CD4-positive, alpha-beta T cell (primary cell): Measurements from ENCODE around the gene TACC3. TPM values are rescaled to one million over a fixed set of nuclear protein-coding genes. Genes with fewer than 3 reads are reported as not detected.

Source experiments
- ATAC-seq: fragments of 200-7000 bp; cut with Tn5 transposase; one replicate; pipeline ENCODE4 v1.10.0; 2022; ENCODE audit warnings: mild to moderate bottlenecking; ENCODE audit not compliant: poor library complexity
- CTCF ChIA-PET: fragments of 350-600 bp; sonication (Branson Sonifier 250); formaldehyde crosslinking; loops from one replicate; lab custom pipeline; 2021; ENCODE audit warnings: antibody characterized with exemption, inconsistent platforms; lab: Charles Lee
- POLR2A ChIA-PET: fragments of 350-600 bp; sonication (Branson Sonifier 250); formaldehyde crosslinking; loops from one replicate; lab custom pipeline; 2021; ENCODE audit warnings: antibody characterized with exemption, inconsistent platforms; lab: Charles Lee
- DNase-seq, 14 experiments: peaks; one replicate each; pipeline ENCODE4 v3.0.0-alpha.2; 2013 to 2020; ENCODE audit warnings: mixed read lengths in 2 of 14
- H3K27ac ChIP-seq, 2 donors: one replicate each; pipeline versions ENCODE4 v1.5.1 to v1.7.0; 2013; ENCODE audit warnings: low read length in 2 of 2, low read depth in 1 of 2, mild to moderate bottlenecking in 1 of 2
- H3K27me3 ChIP-seq, 2 experiments: 1 replicate in 1 of 2; 2 replicates in 1 of 2; pipeline versions ENCODE4 v1.6.1 to v1.7.0; 2013; ENCODE audit warnings: low read length in 2 of 2, control low read depth in 1 of 2, mild to moderate bottlenecking in 1 of 2, moderate library complexity in 1 of 2; ENCODE audit not compliant: insufficient read depth in 2 of 2, control insufficient read depth in 1 of 2
- H3K36me3 ChIP-seq: one replicate; pipeline ENCODE4 v1.6.1; 2013; ENCODE audit warnings: low read length, control low read depth; ENCODE audit not compliant: insufficient read depth
- H3K4me1 ChIP-seq: one replicate; pipeline ENCODE4 v1.6.1; 2013; ENCODE audit warnings: low read length, control low read depth; ENCODE audit not compliant: insufficient read depth
- H3K4me3 ChIP-seq: one replicate; pipeline ENCODE4 v1.5.1; 2013; ENCODE audit warnings: mild to moderate bottlenecking, low read length, moderate library complexity
- H3K9me3 ChIP-seq, 2 experiments: 1 replicate in 1 of 2; 2 replicates in 1 of 2; pipeline versions ENCODE4 v1.6.1 to v1.7.0; 2013; ENCODE audit warnings: low read length in 2 of 2, mild to moderate bottlenecking in 2 of 2, control low read depth in 1 of 2, moderate library complexity in 1 of 2; ENCODE audit not compliant: control insufficient read depth in 1 of 2, insufficient read depth in 1 of 2
- H3K27ac Mint-ChIP-seq: one replicate; pipeline ENCODE4 v1.8.0; 2020; ENCODE audit warnings: mixed read lengths
- H3K27me3 Mint-ChIP-seq: one replicate; pipeline ENCODE4 v1.8.0; 2021; ENCODE audit warnings: mixed read lengths
- H3K36me3 Mint-ChIP-seq: one replicate; pipeline ENCODE4 v1.8.0; 2021; ENCODE audit warnings: low read depth, mixed read lengths
- H3K4me1 Mint-ChIP-seq: one replicate; pipeline ENCODE4 v1.8.0; 2021; ENCODE audit warnings: low read depth, mixed read lengths
- H3K4me3 Mint-ChIP-seq: one replicate; pipeline ENCODE4 v1.8.0; 2020; ENCODE audit warnings: mild to moderate bottlenecking, mixed read lengths
- H3K9me3 Mint-ChIP-seq: one replicate; pipeline ENCODE4 v1.8.0; 2020; ENCODE audit warnings: mixed read lengths
- CTCF ChIP-seq: fragments of 200-600 bp; IDR thresholded peaks from one replicate; pipeline ENCODE4 v1.8.0; 2022; ENCODE audit warnings: antibody characterized with exemption, mild to moderate bottlenecking
- intact Hi-C, 2 experiments: fragments of 100-400 bp; cut with DNase I in 1 of 2; cut with micrococcal nuclease in 1 of 2; formaldehyde crosslinking; loops; one replicate each; pipeline versions ENCODE4 v1.15.1 to v1.9.0; 2023 to 2025; cut with DNase I, micrococcal nuclease
- total RNA-seq, 174 experiments: library from RNA in 2 of 174; stranded (reverse) in 2 of 174; gene quantifications; one replicate each; pipeline ENCODE4 v1.2.3 and lab custom pipeline; 2021 to 2026

TACC3 gene
- total RNA-seq, 2 experiments from 2014 or later: 123 TPM

- H3K27ac ChIP-seq: no peak overlapping the region
- ChIA-PET CTCF (interaction anchor here (2.3 kb wide), 1 partner anchor 10 kb away, joined by 8 read pairs; no protein-coding TSS in a partner anchor), POLR2A (interaction anchor here (0.9 to 1.9 kb wide), 2 partner anchors 11 to 20 kb away, joined by 3 to 6 read pairs; no protein-coding TSS in a partner anchor)
- ATAC-seq: no peak
- intact Hi-C loops: no loop called here
- H3K4me3 ChIP-seq: no peak overlapping the region
- peaks cover 41% of the 10 kb centered on the region for H3K4me1 Mint-ChIP-seq
- H3K9me3 Mint-ChIP-seq: no peaks in the 10 kb centered on the region
- H3K9me3 ChIP-seq: no peaks in the 10 kb centered on the region
- no peak for TF ChIP-seq CTCF
- peaks cover 73% of the 10 kb centered on the region for H3K36me3 ChIP-seq
- H3K36me3 Mint-ChIP-seq: peaks cover 82% of the 10 kb centered on the region
- DNase-seq: no peak
- no peaks in the 10 kb centered on the region for H3K4me1 ChIP-seq
- H3K4me3 Mint-ChIP-seq: no peak overlapping the region
- no peaks in the 10 kb centered on the region for H3K27me3 Mint-ChIP-seq
- H3K27ac Mint-ChIP-seq: no peak overlapping the region
- H3K27me3 ChIP-seq: no peaks in the 10 kb centered on the region
These were observed 17.5 kb upstream of the TACC3 start for GRCh38 chr4:1703867-1704266.

GRCh38 chr4:1705732-1706131 lies 15.6 kb upstream of the TACC3 start:
- peaks cover 15% of the 10 kb centered on the region for H3K4me1 ChIP-seq
- Mint-ChIP-seq H3K27ac (no peak overlapping the region), H3K27me3 (no peaks in the 10 kb centered on the region), H3K36me3 (peaks cover 76% of the 10 kb centered on the region), H3K4me3 (no peak overlapping the region), H3K4me1 (peaks cover 50% of the 10 kb centered on the region), H3K9me3 (no peaks in the 10 kb centered on the region)
- POLR2A ChIA-PET: interaction anchor here (7.8 kb wide), 1 partner anchor 17 kb away, joined by 205 read pairs; the partner anchor contains the start of genes TACC3 and TMEM129
- H3K9me3 ChIP-seq: no peaks in the 10 kb centered on the region
- intact Hi-C loops: no loop called here
- TF ChIP-seq CTCF: no peak
- no peak overlapping the region for H3K4me3 ChIP-seq
- CTCF ChIA-PET: interaction anchor here (0.8 kb wide), 1 partner anchor 12 kb away, joined by 3 read pairs; no protein-coding TSS in a partner anchor
- peaks cover 59% of the 10 kb centered on the region for H3K36me3 ChIP-seq
- H3K27ac ChIP-seq: no peak overlapping the region
- H3K27me3 ChIP-seq: no peaks in the 10 kb centered on the region
- DNase-seq (no peak), ATAC-seq (no peak)

- intact Hi-C loops: no loop called here
- no peak overlapping the region for H3K4me3 Mint-ChIP-seq
- H3K4me1 Mint-ChIP-seq: peaks cover 57% of the 10 kb centered on the region
- peaks cover 21% of the 10 kb centered on the region for H3K4me1 ChIP-seq
- no peak overlapping the region for H3K27ac ChIP-seq
- no peak for TF ChIP-seq CTCF
- no peaks in the 10 kb centered on the region for H3K9me3 Mint-ChIP-seq
- peaks cover 53% of the 10 kb centered on the region for H3K36me3 ChIP-seq
- H3K27me3 Mint-ChIP-seq: no peaks in the 10 kb centered on the region
- ChIA-PET CTCF (interaction anchor here (0.8 kb wide), 1 partner anchor 13 kb away, joined by 3 read pairs; no protein-coding TSS in a partner anchor), POLR2A (interaction anchor here (7.8 kb wide), 1 partner anchor 16 kb away, joined by 205 read pairs; the partner anchor contains the start of genes TACC3 and TMEM129)
- no peak overlapping the region for H3K4me3 ChIP-seq
- no peaks in the 10 kb centered on the region for H3K9me3 ChIP-seq
- H3K27ac Mint-ChIP-seq: peak overlapping the region; percentile 36
- H3K27me3 ChIP-seq: no peaks in the 10 kb centered on the region
- DNase-seq (no peak), ATAC-seq (no peak)
- H3K36me3 Mint-ChIP-seq: peaks cover 78% of the 10 kb centered on the region
These were observed 15.0 kb upstream of the TACC3 start for GRCh38 chr4:1706358-1706757.
